GM12874 (cell line): ENCODE data around the gene PCDH9.

ENCODE experiments used
- TF ChIP-seq, protein P1 (sequence below): IDR thresholded peaks from 2 replicates; pipeline ENCODE4 v1.5.1; 2011; ENCODE audit warnings: low read depth, mild to moderate bottlenecking, control low read depth, low read length, moderate library complexity; ENCODE audit not compliant: insufficient read depth

The PCDH9 gene

DNA sequence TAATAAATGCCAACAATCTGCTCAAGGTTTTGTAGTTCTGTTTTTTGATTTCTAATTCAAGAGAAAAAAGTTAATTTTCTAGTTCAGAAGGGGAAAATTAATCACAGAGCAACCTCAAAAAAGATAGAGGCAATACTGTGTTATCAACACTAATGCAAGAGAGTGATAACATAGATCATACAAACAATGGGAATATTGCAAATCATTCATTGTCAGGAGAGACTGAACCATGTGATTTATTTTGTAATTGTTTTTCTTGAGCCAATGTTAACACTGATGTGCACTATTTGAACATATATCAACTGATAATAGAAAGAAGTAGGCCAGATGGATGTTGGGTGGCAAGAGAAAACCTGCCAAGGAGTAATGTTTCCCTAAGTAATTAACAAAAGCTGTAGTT, 19.9 kb downstream of the PCDH9 start:
- TF ChIP-seq, protein P1, sequence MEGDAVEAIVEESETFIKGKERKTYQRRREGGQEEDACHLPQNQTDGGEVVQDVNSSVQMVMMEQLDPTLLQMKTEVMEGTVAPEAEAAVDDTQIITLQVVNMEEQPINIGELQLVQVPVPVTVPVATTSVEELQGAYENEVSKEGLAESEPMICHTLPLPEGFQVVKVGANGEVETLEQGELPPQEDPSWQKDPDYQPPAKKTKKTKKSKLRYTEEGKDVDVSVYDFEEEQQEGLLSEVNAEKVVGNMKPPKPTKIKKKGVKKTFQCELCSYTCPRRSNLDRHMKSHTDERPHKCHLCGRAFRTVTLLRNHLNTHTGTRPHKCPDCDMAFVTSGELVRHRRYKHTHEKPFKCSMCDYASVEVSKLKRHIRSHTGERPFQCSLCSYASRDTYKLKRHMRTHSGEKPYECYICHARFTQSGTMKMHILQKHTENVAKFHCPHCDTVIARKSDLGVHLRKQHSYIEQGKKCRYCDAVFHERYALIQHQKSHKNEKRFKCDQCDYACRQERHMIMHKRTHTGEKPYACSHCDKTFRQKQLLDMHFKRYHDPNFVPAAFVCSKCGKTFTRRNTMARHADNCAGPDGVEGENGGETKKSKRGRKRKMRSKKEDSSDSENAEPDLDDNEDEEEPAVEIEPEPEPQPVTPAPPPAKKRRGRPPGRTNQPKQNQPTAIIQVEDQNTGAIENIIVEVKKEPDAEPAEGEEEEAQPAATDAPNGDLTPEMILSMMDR: no peak

DNA sequence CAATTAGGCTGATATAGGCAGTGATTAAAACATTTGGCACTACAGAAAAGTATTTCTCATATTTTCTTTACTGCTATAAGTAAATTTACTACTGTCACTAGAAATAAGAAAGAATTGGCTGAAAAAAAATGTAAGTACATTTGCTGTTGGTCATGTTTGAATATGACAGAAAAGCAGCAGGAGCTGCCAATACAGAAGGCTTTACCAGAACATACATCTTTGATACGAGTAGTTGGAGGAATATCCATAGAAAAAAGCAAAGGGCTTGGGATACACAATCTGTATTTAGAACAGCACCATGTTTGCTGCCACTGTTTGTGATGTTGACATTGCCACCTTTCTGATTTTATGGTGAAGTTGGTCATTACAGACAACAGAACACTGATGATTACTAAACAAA, 21.6 kb downstream of the PCDH9 start:
- TF ChIP-seq, protein P1: no peak

DNA sequence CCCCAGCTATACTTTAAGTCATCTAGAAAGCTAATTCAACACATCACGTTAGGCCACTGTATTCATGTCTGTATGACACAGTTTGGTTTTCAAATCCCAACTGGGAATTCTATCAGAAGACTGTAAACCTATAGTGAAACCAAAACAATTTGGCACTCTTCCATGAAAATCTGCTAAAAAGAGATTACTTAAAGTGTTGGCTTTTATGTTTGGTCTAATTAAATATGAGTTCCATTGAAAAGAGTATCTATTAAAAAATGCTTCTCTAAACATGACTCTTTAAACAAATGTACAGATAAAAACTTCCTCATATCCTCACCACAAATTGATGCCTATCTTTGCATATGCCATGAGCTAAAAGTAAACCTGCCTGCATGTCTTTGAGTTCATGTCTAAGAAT, 25.4 kb downstream of the PCDH9 start:
- TF ChIP-seq, protein P1: no peak

DNA sequence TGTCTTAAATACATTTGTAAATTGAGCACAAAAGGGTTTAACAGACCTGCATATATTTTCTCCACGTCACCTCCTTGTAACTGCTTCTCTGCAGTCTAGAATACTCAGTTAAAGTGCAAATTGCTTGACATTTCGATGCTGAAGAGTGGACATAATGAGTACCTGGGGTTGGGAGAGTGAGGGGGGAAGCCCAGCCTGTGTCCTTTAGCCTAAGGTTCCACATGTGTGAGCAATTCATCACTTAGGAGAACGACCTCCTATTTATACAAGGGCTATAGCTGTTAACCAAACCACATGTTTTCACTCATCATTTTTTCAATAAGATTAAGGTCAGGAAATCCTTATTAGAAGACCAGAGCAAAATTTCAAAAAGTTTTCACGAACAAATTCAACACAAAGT, 29.5 kb downstream of the PCDH9 start:
- TF ChIP-seq, protein P1: no peak

DNA sequence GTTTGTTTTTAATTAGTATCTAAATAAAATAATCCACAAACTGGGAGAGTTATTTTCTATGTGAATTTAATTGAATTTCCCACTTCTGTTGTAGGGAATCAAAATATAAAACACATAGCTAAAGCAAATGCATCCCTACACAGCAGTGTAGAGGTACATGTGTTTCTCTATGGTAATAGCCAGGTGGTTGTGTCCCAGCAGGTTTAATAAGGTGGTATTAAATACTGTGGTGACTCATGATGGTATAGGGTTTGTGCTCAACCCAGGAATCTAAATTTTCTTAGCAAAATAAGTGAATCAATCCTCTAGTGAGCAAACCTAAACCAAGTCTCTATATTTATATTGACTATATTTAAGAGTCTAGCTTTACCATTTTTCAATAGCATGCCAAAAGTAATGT, 30.0 kb downstream of the PCDH9 start:
- TF ChIP-seq, protein P1: no peak

DNA sequence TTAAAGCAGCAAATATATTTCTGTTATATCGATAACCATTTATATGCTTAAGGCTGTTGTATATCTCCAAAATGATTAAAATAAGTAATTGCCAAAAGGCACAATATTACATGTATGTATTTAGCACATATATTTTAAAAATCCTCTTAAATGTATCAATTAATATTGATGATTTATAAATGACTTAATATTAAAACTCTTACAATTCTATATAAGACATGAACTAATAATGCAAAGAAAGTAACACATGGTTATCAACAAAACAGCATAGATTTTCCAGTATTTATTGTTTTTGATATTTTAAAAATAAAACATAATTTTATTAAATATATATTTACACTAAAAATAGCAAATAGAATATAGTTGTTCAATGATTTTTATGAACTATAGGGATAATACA, 32.4 kb downstream of the PCDH9 start:
- TF ChIP-seq, protein P1: no peak

DNA sequence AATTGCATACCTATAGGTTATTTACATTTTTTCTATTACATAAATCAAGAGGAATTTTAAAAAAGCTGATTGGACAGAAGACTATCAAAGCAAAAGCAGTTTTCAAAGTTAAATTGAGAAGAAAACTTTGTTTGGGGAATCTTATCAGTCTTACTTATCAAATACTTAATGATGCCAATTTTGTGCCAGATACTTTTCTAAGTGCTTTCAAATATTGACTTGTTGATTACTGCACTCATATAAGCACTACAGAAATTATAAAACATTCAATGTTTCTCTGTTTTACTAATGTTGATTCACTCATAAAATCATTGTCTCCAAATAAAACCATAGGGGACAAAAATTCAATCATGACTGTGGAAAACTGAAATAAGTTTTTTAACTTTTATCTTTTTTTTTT, 36.2 kb downstream of the PCDH9 start:
- TF ChIP-seq, protein P1: no peak

DNA sequence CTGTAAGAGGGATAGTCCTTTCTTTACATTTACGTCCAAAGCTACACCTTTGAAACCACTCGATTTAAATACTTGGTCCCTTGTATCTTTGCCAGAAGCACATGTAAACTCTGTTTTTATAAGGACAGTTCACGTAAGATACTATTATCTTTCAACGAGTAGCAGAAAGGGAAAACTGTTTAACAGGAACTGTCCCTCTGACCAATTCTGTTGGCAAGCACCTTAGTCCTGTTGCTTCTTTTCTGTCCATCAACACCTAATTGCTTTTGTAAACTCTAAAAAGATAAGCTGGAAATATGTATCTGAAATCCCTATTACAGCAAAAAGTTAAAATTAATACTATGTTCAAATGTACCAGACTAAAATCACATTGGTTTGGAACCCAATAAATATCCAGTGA, 37.4 kb downstream of the PCDH9 start:
- TF ChIP-seq, protein P1: no peak
